DND-41 (cell line): ENCODE data around the gene UFC1.

Source experiments
- ATAC-seq: fragments of 200-7000 bp; cut with Tn5 transposase; 3 replicates; pipeline ENCODE4 v1.9.1; 2021; ENCODE audit warnings: low read depth; ENCODE audit not compliant: insufficient read depth
- DNase-seq: peaks from one replicate; pipeline ENCODE4 v3.0.0-alpha.2; 2020
- H2AFZ ChIP-seq: 2 replicates; pipeline ENCODE4 v1.6.0; 2012; ENCODE audit warnings: low read depth, low read length
- H3K27ac ChIP-seq: 2 replicates; pipeline ENCODE4 v1.5.1; 2012; ENCODE audit warnings: low read length, inconsistent platforms
- H3K27me3 ChIP-seq: fragments of 200-600 bp; sonication (generic); 2 replicates; pipeline ENCODE4 v1.6.0; 2012; ENCODE audit warnings: low read length, mild to moderate bottlenecking, inconsistent platforms; ENCODE audit not compliant: insufficient read depth, poor library complexity
- H3K36me3 ChIP-seq: 2 replicates; pipeline ENCODE4 v1.5.1; 2012; ENCODE audit warnings: low read length, inconsistent platforms; ENCODE audit not compliant: insufficient read depth
- H3K4me1 ChIP-seq: 2 replicates; pipeline ENCODE4 v1.5.1; 2012; ENCODE audit warnings: mild to moderate bottlenecking, low read length; ENCODE audit not compliant: insufficient read depth
- H3K4me2 ChIP-seq: 2 replicates; pipeline ENCODE4 v1.6.0; 2012; ENCODE audit warnings: mild to moderate bottlenecking, moderate library complexity, low read length, inconsistent platforms; ENCODE audit not compliant: insufficient read depth
- H3K4me3 ChIP-seq, 2 experiments: fragments of 200-600 bp in 1 of 2; shearing (Covaris generic) in 1 of 2; 2 replicates each; pipeline ENCODE4 v1.5.1; 2012 to 2016; ENCODE audit warnings: inconsistent platforms in 2 of 2, low read length in 2 of 2, mild to moderate bottlenecking in 2 of 2, low read depth in 1 of 2, moderate library complexity in 1 of 2
- H3K79me2 ChIP-seq: 2 replicates; pipeline ENCODE4 v1.6.0; 2012; ENCODE audit warnings: low read length, inconsistent platforms; ENCODE audit not compliant: insufficient read depth
- H3K9ac ChIP-seq: 2 replicates; pipeline ENCODE4 v1.6.0; 2012; ENCODE audit warnings: low read depth, mild to moderate bottlenecking, inconsistent platforms, low read length, moderate library complexity
- H3K9me3 ChIP-seq: 2 replicates; pipeline ENCODE4 v1.5.1; 2012; ENCODE audit warnings: low read length, moderate library complexity, mild to moderate bottlenecking, inconsistent platforms; ENCODE audit not compliant: insufficient read depth, severe bottlenecking
- H4K20me1 ChIP-seq: 2 replicates; pipeline ENCODE4 v1.6.0; 2012; ENCODE audit warnings: low read length; ENCODE audit not compliant: insufficient read depth
- CTCF ChIP-seq: IDR thresholded peaks from 2 replicates; pipeline ENCODE4 v1.5.1; 2012; ENCODE audit warnings: borderline replicate concordance, low read length, moderate library complexity, mild to moderate bottlenecking; ENCODE audit not compliant: poor library complexity, severe bottlenecking; ENCODE audit errors: extremely low read depth
- EZH2 ChIP-seq: IDR thresholded peaks from 3 replicates; pipeline ENCODE4 v1.6.1; 2012; ENCODE audit warnings: borderline replicate concordance, low read depth, mild to moderate bottlenecking, moderate library complexity, low read length, inconsistent platforms; ENCODE audit not compliant: severe bottlenecking

The UFC1 gene

GRCh38 chr1:161176468-161177111 is 22.8 kb downstream of the UFC1 start:
- Histone ChIP-seq H3K4me1 (peaks cover 30% of the 10 kb centered on the region), H3K4me2 (peak overlapping the region; percentile 93), H3K27ac (peak overlapping the region; percentile 79), H3K9ac (peak overlapping the region; percentile 63), H3K9me3 (no peaks in the 10 kb centered on the region), H2AFZ (peak overlapping the region; percentile 90), H3K79me2 (peaks cover 18% of the 10 kb centered on the region), H4K20me1 (no peaks in the 10 kb centered on the region), H3K27me3 (no peaks in the 10 kb centered on the region), H3K4me3 (peak overlapping the region; percentile 34 to 73), H3K36me3 (peaks cover 38% of the 10 kb centered on the region)
- DNase-seq (no peak), ATAC-seq (no peak)
- TF ChIP-seq EZH2 (no peak), CTCF (no peak)

GRCh38 chr1:161177112-161177935 is 23.5 kb downstream of the UFC1 start, which contains the start of gene B4GALT3:
TSS of gene B4GALT3 (minus strand) at chr1:161177507. CDS start at chr1:161176060, 1,447 bp downstream.
- peaks cover 31% of the 10 kb centered on the region for H3K36me3 ChIP-seq
- ATAC-seq (peak; percentile 95), DNase-seq (peak; percentile 94)
- H3K79me2 ChIP-seq, result peaks cover 18% of the 10 kb centered on the region
- H2AFZ ChIP-seq, result peak within 1 kb of the TSS; percentile 90
- peak within 1 kb of the TSS; percentile 34 to 73 for H3K4me3 ChIP-seq
- H3K9me3 ChIP-seq, result no peaks in the 10 kb centered on the region
- H3K4me2 ChIP-seq, result peak within 1 kb of the TSS; percentile 93
- H3K27me3 ChIP-seq, result no peaks in the 10 kb centered on the region
- TF ChIP-seq CTCF (peak; percentile 40), EZH2 (no peak)
- H3K27ac ChIP-seq, result peak within 1 kb of the TSS; percentile 79
- H3K9ac ChIP-seq, result peak within 1 kb of the TSS; percentile 63
- H3K4me1 ChIP-seq, result peaks cover 30% of the 10 kb centered on the region
- H4K20me1 ChIP-seq, result no peaks in the 10 kb centered on the region

GRCh38 chr1:161177936-161178244 is 24.1 kb downstream of the UFC1 start:
- Histone ChIP-seq H3K9me3 (no peaks in the 10 kb centered on the region), H3K27me3 (no peaks in the 10 kb centered on the region), H4K20me1 (no peaks in the 10 kb centered on the region), H3K9ac (peak overlapping the region; percentile 63), H3K4me1 (peaks cover 30% of the 10 kb centered on the region), H3K4me2 (peak overlapping the region; percentile 93), H3K36me3 (peaks cover 25% of the 10 kb centered on the region), H2AFZ (peak overlapping the region; percentile 81), H3K4me3 (peak overlapping the region in 1 of 2 experiments; percentile 73; a peak in 2 of 4 replicates), H3K27ac (peak overlapping the region; percentile 79), H3K79me2 (peaks cover 18% of the 10 kb centered on the region)
- DNase-seq, result no peak
- no peak for ATAC-seq
- no peak for TF ChIP-seq EZH2
- TF ChIP-seq CTCF, result no peak
